EH (cell line): ENCODE measurements around the gene INSRR.

Experiments
- DNase-seq: peaks from one replicate; pipeline ENCODE4 v3.0.0-alpha.2; 2015; ENCODE audit warnings: low read depth

The INSRR gene

DNA sequence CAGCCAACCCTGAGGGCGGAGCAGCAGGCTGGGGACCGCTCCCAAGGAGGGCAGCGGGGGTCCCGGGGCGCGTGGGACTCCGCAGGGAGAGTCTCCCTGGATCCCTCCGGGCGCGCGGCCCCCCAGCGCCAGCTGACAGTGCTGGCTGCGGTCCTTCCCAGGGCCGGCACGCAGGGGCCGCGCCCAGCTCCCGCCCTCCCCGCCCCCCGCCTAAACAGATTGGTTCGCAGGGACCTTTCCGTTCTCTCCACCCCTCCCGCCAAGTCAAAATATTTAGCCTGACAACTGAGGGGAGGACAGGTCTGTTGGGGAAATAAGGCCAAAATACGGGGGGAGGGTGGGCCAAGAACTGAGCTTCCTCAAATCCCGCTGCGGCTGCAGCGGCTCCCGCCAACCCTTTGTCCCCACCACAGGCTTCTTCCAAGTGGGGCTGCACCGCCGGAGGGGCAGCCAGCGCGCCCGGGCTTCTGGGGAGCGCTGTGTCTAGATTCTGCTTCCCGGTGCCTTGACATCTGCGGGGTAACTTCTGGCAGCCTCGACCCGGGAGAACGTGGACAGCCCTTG is at the start of gene INSRR:
INSRR (minus strand) TSS at position 159 of the 564 bp plus-strand sequence. CDS start 496 bp downstream, outside the sequence.
- DNase-seq: peak; percentile 22

DNA sequence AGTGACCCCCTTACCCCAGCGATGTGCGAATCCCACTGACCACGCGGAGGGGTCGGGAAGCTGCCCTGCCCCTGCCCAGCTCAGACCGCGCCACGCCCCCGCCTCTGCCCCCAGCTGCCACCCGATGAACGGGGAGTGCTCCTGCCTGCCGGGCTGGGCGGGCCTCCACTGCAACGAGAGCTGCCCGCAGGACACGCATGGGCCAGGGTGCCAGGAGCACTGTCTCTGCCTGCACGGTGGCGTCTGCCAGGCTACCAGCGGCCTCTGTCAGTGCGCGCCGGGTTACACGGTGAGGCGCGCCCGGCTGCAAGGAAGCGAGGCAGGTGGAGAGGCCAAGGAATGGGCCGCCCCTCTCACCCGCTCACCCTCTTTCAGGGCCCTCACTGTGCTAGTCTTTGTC is 49.6 kb upstream of the INSRR start:
- no peak for DNase-seq

DNA sequence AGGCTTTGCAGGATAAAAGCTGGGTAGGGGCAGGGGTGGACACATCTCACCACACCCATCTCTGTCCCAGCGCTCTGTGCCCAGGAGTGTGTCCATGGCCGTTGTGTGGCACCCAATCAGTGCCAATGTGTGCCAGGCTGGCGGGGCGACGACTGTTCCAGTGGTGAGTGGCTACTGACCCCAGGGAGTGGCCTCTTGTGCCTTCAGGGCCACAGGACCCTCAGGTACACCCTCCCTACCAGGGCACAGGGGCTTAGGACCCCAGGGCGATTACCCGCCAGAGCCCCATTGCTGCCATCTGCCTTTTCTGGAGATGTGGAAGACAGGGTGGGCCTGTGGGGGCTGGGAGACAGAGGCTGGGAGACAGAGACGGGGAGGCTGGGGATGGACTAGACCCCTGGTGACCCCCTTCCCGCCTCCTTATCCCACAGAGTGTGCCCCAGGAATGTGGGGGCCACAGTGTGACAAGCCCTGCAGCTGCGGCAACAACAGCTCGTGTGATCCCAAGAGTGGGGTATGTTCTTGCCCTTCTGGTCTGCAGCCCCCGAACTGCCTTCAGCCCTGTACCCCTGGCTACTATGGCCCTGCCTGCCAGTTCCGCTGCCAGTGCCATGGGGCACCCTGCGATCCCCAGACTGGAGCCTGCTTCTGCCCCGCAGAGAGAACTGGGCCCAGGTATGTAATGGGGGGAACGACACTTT is 47.4 kb upstream of the INSRR start:
- no peak for DNase-seq

DNA sequence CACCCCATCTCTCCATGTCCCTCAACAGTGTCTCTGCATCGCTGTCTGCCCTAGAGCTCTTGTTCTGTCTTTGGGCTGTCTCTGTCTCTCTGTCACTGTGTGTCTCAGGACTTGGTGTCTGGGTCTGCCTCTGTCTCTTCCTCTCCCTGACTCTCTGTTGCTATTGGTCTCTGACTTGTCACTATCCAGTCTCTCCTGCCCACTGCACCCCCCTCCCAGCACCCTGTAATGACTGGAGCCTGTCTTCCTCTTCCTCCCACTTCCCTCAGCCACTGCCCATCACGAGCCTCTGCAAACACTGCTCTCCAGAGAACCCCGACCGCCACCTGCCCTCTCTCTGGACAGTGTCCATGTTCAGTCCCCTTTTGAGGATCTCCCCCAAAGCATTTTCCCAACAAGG is 46.7 kb upstream of the INSRR start:
- no peak for DNase-seq

DNA sequence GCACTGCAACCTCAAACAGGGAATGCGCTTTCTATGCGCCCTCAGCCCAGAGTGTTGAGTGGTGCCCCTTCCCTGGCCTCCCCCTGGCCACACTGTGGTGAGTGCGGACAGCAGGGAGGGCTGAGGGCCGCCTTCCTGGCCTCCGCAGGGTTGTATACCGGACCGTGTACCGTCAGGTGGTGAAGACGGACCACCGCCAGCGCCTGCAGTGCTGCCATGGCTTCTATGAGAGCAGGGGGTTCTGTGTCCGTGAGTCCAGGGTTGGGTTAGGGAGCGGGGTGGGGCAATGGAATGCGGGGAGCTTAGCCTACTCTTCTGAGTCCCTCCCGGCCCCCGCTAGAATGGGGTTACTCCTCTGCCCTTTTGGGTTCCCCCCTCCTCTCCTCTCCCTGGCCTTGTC is 46.3 kb upstream of the INSRR start:
- no peak for DNase-seq

DNA sequence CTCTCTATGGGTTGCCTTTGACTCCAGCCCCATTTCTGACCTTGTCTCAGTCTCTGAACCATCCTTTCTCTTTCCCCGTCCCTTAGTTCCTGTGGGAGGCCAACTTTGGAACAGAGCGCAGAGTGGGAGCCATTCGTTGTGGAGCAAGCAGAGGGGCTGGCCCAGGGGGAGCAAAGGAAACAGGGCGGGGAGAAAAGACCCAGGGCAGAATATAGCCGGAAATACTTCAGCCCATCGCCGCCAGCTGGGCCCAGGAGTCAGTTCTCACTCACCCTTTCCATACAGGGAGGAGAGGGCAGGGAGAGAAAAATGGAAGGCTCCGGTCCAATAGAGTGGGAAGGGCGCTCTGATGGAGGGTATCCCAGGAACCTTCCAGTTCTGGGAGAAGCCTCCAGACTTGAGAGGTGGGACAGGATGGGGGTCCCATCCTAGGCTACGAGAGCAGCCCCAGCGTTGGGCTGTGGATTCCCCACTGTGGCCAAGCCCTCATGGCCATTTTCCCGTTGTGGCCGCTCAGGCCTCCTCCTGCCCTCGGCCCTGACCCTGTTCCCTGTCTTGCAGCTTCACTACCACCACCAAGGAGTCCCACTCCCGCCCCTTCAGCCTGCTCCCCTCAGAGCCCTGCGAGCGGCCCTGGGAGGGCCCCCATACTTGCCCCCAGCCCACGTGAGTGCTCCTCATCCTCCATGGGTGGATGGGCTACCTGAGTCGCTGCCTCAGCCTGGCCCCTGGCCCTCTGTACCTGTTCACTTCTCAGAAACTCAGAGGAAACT is 45.5 kb upstream of the INSRR start:
- DNase-seq: no peak

DNA sequence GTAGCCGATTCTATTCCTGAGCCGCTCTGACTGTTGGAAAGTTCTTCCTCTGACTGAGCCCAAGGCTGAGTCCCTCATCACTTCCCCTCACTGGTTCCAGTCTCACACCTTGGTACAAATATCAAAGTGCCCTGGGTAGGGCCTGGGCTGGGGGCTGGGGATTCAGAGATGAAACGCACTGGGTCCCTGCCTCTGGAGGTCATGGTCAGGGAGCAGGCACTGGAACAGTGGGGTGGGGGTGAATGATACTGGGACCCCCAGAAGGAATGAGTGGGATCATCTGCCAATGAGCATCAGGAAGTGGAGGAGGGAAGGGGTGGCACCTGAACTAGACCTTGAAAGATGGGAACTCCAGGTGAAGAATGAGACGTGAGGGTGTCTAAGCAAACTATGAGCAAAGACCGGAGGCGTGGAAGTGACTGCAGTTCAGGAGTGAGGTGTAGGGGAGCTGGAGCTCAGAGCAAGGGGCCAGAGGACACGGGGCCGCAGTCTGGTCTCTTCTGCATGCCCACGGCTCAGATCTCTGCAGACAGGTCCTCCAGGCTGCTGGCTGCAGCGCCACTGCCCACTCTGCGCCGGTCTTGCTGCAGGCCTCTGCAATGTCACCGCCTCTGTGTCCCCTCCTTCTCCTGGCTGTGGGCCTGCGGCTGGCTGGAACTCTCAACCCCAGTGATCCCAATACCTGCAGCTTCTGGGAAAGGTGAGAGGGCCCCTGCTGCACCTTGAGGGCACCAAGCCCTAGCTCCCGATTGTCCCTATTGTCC is 44.6 kb upstream of the INSRR start:
- no peak for DNase-seq

DNA sequence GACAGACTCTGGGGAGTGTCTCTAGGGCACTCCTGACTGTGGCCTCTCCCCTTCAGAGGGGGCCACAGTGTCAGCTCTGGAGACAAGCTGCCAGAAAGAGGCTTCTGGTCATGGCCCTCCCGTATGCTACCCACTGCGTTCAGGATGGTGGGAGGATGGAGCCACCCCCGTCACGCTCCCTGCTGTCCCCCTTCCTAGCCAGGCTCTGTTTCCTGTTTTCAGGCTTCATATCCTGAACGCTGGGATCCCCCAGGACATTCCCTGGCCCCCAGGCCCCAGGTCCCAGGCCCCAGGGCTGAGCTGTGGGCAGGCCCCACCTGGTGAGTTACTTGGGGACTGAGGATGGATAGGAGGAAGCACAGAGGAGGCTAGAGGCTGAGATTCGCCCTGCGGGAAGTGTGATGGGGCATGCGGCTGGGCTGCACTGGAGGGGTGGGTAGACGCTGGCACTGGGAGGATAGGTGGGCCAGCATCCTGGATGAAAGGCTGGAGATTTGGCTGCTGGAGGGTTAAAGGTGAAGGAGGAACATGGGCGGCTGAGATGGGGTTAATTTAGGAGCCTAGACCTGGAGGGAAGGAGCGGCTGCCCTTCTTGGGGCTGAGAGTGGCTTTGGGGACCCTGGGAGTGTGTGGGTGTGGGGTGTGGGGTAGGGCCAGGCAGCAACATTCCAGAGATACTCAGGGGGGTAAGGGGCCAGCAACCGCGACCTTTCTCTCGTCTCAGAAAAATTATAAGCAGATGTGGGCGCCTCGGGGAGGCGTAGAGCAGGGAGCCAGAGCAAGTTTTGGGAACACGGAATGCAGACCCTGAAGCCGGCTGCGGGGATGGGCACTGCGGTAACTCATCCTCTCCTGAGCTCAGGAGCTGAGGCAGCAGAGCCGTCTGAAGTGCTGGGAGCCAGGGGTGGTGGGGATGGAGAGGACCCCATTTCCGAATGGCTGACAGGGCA is 43.3 kb upstream of the INSRR start:
- DNase-seq: peak; percentile 87

DNA sequence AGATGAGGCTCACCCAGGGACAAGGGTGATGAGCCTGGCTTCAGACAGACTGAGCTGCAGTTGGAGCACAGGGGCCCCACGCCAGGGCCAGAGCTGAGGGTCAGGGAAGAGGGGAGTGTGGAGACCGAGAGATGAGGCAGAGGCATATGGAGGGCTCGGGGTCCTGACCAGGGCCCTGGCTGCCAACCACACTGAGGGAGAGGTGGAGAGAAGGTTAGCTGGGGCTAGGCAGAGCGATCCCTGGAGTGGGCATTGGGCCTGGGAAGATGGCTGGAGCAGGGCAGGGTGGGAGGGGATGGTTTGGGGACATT is 42.6 kb upstream of the INSRR start:
- no peak for DNase-seq

DNA sequence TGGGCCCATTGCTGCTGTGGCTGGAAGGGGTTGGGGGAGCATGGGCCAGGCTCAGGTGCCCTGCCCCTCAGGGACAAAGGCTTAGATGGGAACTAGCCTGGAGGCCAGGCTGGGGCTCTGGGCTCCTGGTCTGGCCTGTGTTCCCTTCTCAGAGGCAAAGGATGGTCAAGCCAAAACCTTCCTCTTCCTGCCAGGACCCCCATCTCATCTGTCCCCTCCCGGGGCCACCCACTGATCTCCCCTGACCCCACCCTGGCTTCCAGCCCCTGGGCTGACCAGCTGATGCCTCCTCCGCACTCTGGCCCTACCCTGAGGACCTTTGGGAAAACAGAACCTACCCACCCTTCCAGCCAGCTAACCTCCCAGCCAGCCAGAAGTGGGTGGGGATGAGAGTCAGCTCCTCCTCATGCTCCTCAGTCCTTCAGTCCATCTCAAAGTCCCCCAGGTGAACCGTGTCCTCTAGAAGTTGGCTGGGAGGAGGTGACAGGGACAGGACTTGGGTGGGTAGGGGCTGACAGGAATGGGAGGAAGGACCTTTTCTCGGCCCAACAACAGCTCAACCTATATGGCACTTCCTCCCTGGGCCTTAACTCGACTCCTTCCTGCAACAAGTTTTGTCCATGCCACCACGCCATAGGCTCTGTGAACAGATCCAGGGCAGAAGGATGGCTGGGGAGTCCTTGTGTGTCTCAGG is 42.1 kb upstream of the INSRR start:
- no peak for DNase-seq

DNA sequence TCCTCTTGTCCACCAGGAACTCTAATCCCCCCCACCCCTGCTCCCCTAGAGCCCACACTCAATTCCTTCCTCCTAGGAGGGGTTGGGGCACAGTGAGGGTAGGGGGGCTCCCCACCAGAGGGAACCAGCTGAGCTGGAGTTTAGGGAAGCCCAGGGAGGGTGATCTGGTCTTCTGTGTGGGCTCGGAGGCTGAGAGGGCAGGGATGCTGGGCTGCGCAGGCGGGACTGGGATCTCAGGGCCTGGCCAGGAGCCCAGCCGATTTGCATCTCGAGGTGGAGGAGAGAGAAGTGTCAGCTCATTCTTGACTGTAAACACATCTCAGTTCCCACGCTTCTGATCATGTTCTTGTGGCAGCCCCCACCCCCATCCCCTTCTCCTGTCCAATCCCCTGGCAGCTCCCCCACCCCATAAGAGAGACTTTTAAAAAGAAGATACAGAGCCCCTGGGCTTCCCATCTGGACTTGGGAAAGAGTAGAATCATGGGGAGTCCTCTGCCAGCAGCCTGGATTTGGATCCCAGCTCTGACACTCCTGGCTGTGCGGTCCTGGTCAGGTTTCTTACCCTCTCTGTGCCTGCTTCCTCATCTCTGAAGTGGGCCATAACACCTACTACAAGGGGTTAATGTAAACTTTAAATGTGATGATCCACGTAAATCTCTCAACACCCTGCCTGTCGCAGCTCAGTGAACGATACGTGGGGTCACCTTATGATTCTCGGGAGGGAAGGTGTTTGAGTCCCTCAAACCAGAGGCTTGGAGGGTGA is 41.2 kb upstream of the INSRR start:
- peak; percentile 66 for DNase-seq

DNA sequence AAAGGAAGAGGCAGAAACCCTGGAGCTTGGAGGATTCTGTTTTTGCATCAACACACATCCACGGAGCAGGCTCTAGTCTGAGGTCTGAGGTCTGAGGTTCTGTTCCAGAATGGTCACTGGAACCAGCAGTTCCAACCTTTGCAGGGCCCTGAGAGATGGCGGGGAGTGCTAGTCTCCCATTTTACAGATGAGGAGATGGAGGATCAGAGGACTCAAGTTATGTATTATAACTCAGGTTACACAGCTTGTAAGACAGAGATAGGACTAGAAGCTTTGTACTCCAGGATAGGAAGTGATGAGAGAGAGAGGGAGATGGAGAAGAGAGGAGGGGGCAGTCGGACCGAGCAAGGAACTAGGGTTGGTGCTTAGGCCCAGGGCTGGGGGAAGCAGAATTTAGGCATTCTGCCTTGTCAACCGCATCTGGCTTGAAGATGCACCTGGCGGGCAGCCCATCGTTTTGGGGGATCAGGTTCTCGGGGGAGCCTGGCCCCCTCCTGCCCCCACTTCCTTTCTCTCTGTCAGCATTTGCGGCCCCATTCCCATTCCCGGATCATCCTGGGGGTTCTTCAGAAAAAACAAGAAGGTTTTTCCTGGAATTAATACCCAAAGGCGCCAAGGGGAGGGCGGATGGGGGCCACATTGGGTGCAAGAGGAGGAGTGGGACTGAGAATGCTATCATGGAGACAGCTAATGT is 40.2 kb upstream of the INSRR start:
- no peak for DNase-seq

DNA sequence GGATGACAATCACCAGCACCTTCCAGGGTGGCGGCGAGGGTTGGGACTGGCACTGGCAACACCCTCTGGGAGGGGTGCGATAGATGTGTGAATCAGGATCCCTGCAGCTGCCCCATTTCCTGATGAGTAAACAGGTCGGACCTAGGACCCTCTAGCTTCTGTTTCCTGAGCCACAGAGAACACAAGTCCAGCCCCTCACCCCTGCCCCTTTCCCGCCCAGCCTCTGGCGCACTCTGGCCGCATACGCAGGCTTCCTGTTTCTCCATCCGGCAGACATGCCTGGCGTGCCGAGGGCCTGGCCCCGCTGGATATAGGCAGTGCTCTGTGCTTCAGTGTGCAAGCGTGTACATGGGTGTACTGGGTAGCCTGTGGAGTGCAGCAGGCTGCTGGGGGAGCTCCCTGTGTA is 39.2 kb upstream of the INSRR start:
- peak; percentile 82 for DNase-seq

DNA sequence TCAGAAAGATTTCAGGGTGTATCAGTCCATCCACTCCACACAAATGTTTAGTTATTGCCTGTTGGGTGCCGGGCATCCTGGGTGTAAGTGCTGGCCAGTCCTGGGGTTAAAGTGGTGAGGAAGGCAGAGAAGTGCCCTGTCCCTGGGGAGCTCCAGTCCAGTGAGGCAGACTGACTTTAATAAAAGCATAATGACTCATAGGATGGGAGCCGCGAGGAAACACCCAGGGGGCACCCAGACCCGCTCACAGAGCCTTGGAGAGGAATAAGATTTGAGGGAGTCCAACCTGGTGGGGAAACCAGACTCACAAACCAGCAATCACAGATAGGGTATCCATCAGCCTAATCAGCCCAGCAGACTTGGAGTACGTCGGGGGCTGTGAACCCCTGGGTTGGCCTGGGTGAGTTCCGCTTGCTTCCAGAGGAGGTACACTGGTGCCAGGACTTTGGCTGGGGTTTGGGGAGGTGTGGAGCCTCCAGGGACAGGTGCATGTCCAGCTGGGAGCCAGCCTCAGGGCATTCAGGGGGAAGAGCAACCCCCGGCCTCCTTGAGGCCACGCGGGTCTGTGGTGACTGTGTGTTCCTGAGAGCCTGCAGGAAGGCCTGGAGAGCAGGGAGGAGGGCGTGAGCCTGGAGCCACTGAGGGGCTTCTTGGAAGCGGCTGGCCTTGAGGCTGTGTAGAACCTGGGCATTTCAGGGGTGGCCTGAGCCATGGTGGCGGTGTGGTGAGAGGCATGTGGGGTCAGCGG is 38.3 kb upstream of the INSRR start:
- DNase-seq: peak; percentile 88

DNA sequence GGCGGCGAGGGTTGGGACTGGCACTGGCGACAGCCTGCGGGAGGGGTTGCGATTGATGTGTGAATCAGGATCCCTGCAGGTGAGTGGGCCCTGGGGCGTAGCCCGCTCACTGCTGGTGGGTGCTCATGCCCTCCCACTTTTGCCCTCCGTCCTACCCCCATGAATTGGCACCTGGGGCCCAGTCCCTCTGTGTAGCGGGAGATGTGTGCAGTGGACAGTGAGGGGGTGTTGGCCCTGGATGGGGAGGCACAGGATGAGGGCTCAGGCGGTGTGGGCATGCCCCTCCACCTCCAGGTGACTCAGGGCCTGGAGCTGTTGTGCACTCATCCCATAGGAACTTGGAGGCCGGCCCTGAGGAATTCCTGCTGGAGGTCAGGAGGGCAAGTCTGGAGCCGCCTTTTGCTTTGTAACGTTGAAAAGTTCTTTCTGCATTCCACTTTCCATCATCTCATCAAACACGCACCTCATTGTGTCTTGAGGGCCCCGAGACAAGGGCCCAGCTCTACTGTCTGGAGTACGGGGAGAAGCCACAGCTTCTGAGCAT is 37.6 kb upstream of the INSRR start:
- peak; percentile 98 for DNase-seq

DNA sequence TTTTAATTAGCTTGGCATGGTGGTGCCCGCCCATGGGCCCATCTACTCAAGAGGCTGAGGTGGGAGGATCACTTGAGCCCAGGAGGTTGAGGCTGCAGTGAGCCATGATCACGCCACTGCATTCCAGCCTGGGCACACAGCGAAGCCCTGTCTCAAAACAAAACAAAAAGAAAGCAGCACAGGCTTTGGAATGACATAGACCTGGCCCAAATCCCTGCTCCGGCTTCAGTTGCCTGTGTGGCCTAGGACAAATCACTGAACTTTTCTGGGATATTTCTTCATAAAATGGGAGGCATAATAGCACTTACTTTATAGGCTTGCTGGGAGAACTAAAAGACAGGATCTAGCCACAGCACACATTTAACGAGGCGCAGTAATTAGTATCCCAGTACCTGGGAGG is 37.0 kb upstream of the INSRR start:
- DNase-seq: peak; percentile 24

DNA sequence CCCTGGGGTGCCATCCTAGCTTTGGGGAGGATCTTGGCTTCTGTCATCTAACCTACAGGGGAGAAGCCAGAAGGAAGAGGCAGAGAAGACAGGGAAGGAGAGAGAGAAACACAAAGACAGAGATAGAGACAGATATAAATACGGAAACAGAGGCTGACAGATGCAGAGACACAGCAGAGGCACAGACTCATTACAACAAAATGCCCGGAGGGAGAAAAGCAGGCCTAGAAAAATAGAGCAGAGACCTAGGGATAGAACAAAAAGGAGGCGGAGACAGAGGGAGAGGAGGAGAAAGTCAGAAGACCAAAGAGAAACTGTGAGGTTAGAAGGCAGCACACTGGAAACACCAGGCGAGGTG is 36.5 kb upstream of the INSRR start:
- peak; percentile 89 for DNase-seq

DNA sequence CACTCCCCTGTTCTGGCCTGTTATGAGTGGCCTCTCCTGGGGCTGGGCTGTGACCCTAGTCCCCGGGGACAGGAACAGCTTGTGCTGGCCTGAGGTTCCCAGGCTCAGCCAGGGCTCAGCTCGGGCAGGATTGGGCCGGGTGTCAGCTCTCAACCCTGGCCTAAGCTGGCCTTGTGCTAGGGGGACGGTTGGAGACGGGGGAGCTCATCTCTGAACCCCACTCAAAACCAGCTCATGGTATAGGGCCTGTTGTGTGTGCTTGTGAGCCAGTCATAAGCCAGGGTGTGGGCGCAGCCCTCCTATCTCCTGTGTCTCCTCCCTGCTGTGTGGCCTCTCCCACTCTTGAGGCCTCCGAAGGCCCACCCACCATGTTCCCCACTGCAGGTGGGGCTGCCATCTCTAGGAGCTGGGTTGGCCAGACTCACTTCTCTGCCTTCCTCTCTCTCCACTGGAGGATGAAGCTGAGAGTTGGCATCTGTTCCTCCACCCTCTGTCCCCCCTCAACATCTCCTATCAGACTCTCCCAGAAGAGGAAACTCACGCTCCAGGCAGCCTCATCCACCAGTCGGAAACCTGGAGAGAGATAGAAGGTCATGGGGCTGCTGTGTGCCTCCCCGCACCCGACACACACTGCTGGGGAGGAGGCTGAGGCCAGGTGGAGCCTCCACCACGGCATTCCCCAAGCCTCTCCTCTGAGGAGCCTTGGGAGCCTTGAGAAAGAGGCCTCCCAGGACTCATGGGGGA is 36.0 kb upstream of the INSRR start:
- DNase-seq: peak; percentile 56
